ENCODE results near the gene MMP25. TPM values are rescaled to one million over a fixed set of nuclear protein-coding genes. Genes with fewer than 3 reads are reported as not detected.
A peak's percentile ranks its signal among the peaks of the same experiment; 100 is the strongest.

Gene MMP25
- total RNA-seq, 2 experiments from 2014 or later = 0.42 to 0.80 TPM

DNA sequence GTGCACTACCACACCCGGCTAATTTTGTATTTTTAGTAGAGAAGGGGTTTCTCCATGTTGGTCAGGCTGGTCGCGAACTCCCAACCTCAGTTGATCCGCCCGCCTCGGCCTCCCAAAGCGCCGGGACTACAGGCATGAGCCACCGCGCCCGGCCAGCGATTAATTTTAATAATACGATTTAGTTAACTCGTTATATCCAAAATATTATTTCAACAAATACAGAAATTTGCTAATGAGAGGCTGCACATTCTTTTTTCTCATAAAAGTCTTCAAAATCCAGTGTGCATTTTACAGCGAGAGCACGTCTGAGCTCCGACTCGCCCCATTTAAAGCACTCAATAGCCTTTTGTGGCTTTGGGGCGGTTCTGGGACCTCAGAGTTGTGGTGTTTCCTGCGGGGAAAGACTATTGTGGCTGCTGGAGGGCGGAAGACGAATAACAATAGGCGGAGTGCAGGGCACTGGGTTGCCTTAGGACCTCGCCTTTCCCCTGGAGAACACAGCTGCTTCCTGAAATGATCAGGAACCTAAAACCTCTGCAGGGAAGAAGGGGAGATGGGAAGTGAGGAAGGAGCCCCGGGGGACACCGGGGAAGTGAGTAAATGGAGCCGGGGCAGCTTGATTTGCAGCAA is 55.6 kb downstream of the MMP25 start:
- H3K4me1 Mint-ChIP-seq (ENCODE audit: low read depth) = peaks cover 72% of the 10 kb centered on the region
- peaks cover 46% of the 10 kb centered on the region for H3K4me1 ChIP-seq (ENCODE audit: insufficient read depth, low read length)

DNA sequence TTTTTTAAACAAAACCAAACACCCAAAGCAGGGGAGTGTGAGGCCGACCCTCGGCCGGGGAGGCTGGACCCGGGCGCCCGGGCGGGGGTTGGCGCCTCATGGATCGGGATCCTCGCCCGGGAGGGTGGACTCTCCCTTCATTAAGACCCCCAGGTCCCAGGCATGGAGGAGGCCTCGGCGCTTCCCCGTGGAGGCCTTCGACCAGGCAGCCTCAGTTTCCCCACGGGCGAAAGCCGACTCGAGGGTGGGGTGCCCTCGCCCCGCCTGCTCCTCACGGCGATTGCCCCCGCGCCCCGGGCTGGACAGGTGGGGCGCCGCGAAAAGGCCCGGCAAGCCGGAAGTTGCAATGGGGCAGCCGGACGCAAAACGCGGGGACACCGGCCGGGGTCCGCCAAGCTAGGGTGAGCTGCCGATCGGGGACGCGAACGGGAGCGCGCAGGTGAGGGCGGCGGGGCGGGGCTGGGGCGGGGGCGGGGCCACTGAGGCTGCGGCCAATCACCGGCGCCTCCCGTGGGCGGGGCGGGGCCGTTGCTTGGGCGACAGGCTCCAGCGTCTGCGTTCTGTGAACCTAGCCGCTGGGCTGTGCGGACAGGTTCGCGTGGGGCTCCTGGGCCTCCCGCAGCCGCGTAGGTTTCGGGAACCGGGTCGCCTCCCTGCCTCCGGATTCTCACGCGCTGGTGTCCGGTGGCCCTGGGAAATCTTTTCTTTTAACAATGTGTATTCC is 60.0 kb downstream of the MMP25 start:
- DNase-seq (peak; percentile 79 to 95 (median 87)), ATAC-seq (ENCODE audit: poor library complexity) (peak; percentile 85)
- Histone ChIP-seq H3K36me3 (ENCODE audit: insufficient read depth, low read length) (no peaks in the 10 kb centered on the region), H3K27ac (ENCODE audit: low read depth in 1 of 2, low read length in 2 of 2) (peak overlapping the region; percentile 83 to 85), H3K4me3 (ENCODE audit: low read length) (peak overlapping the region; percentile 82), H3K4me1 (ENCODE audit: insufficient read depth, low read length) (peaks cover 27% of the 10 kb centered on the region), H3K9me3 (ENCODE audit: control insufficient read depth in 1 of 2, insufficient read depth in 1 of 2, low read length in 2 of 2) (no peaks in the 10 kb centered on the region), H3K27me3 (ENCODE audit: control insufficient read depth in 1 of 2, insufficient read depth in 2 of 2, low read length in 2 of 2) (no peaks in the 10 kb centered on the region)
- TF ChIP-seq, protein P1, sequence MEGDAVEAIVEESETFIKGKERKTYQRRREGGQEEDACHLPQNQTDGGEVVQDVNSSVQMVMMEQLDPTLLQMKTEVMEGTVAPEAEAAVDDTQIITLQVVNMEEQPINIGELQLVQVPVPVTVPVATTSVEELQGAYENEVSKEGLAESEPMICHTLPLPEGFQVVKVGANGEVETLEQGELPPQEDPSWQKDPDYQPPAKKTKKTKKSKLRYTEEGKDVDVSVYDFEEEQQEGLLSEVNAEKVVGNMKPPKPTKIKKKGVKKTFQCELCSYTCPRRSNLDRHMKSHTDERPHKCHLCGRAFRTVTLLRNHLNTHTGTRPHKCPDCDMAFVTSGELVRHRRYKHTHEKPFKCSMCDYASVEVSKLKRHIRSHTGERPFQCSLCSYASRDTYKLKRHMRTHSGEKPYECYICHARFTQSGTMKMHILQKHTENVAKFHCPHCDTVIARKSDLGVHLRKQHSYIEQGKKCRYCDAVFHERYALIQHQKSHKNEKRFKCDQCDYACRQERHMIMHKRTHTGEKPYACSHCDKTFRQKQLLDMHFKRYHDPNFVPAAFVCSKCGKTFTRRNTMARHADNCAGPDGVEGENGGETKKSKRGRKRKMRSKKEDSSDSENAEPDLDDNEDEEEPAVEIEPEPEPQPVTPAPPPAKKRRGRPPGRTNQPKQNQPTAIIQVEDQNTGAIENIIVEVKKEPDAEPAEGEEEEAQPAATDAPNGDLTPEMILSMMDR (IDR thresholded peaks at IDR 0.05) = no peak
- POLR2A ChIA-PET = interaction anchor here (0.6 to 2.5 kb wide), 10 partner anchors 17 to 102 kb away, joined by 3 to 16 read pairs (median 4); partner anchors contain the start of genes TNFRSF12A and ZNF213
- CTCF ChIA-PET = interaction anchor here (1.0 to 3.5 kb wide), 2 partner anchors 23 to 47 kb away, joined by 3 to 28 read pairs; no protein-coding TSS in a partner anchor
- no peaks in the 10 kb centered on the region for H3K27me3 Mint-ChIP-seq
- H3K9me3 Mint-ChIP-seq = no peaks in the 10 kb centered on the region
- H3K27ac Mint-ChIP-seq = peak overlapping the region; percentile 76
- H3K4me3 Mint-ChIP-seq = peak overlapping the region; percentile 93
- intact Hi-C loops (cut with DNase I, micrococcal nuclease) = loop anchor here in 1 of 2 experiments (1.0 kb wide), 1 partner anchor 18 kb away; no protein-coding TSS in a partner anchor
- no peaks in the 10 kb centered on the region for H3K36me3 Mint-ChIP-seq (ENCODE audit: low read depth)
- peaks cover 42% of the 10 kb centered on the region for H3K4me1 Mint-ChIP-seq (ENCODE audit: low read depth)

More for the DNA sequence above, 55.6 kb downstream of the MMP25 start:
- TF ChIP-seq, protein P1 (IDR thresholded peaks at IDR 0.05) = no peak
- Mint-ChIP-seq H3K27me3 (no peaks in the 10 kb centered on the region), H3K27ac (peak overlapping the region; percentile 74), H3K36me3 (ENCODE audit: low read depth) (no peaks in the 10 kb centered on the region), H3K4me3 (peak overlapping the region; percentile 93), H3K9me3 (no peaks in the 10 kb centered on the region)
- ChIA-PET CTCF (interaction anchor here (0.6 to 3.5 kb wide), 5 partner anchors 24 to 57 kb away, joined by 3 to 22 read pairs (median 3); no protein-coding TSS in a partner anchor), POLR2A (interaction anchor here (0.7 to 9.3 kb wide), 13 partner anchors 11 to 61 kb away, joined by 3 to 91 read pairs (median 3); partner anchors contain the start of genes IL32, ZNF205 and ZNF213)
- Histone ChIP-seq H3K27me3 (ENCODE audit: control insufficient read depth in 1 of 2, insufficient read depth in 2 of 2, low read length in 2 of 2) (no peaks in the 10 kb centered on the region), H3K4me3 (ENCODE audit: low read length) (peak overlapping the region; percentile 40), H3K36me3 (ENCODE audit: insufficient read depth, low read length) (no peaks in the 10 kb centered on the region), H3K9me3 (ENCODE audit: control insufficient read depth in 1 of 2, insufficient read depth in 1 of 2, low read length in 2 of 2) (no peaks in the 10 kb centered on the region), H3K27ac (ENCODE audit: low read depth in 1 of 2, low read length in 2 of 2) (peak overlapping the region; percentile 13 to 68)
- DNase-seq = peak in 6 of 14 experiments; percentile 25 to 64 (median 49)
- ATAC-seq (ENCODE audit: poor library complexity) = no peak
- intact Hi-C loops (cut with DNase I, micrococcal nuclease) = loop anchor here in 1 of 2 experiments (2.0 kb wide), 2 partner anchors 33 to 43 kb away; partner anchors contain the start of gene ZNF213

Other genes starting within 250 kb of the MMP25 start
- not detected for gene PRSS41, start 248.1 kb upstream of the MMP25 start, total RNA-seq
- not detected for gene PRSS21, start 229.3 kb upstream of the MMP25 start, total RNA-seq
- not detected for gene ZG16B, start 216.3 kb upstream of the MMP25 start, total RNA-seq
- 1 to 10 TPM in 1 of 2 experiments, under 1 TPM in 1; 0.93 to 1.1 TPM for gene PRSS22, start 188.4 kb upstream of the MMP25 start, total RNA-seq
- gene FLYWCH2, start 163.3 kb upstream of the MMP25 start, total RNA-seq = 1 to 10 TPM; 7.8 to 8.1 TPM
- gene FLYWCH1, start 134.6 kb upstream of the MMP25 start, total RNA-seq = 10 to 100 TPM; 84.8 to 97.0 TPM
- not detected for gene KREMEN2, start 82.3 kb upstream of the MMP25 start, total RNA-seq
- under 1 TPM; 0.39 to 0.44 TPM for gene PAQR4, start 77.2 kb upstream of the MMP25 start, total RNA-seq
- under 1 TPM; 0.47 to 0.60 TPM for gene PKMYT1, start 66.1 kb upstream of the MMP25 start, total RNA-seq
- not detected for gene CLDN9, start 33.6 kb upstream of the MMP25 start, total RNA-seq
- not detected for gene CLDN6, start 28.4 kb upstream of the MMP25 start, total RNA-seq
- 1 to 10 TPM; 1.8 to 1.9 TPM for gene TNFRSF12A, start 26.2 kb upstream of the MMP25 start, total RNA-seq
- 10 to 100 TPM in 1 of 2 experiments, 1 to 10 TPM in 1; 8.9 to 11.0 TPM for gene HCFC1R1, start 22.6 kb upstream of the MMP25 start, total RNA-seq
- gene THOC6, start 22.5 kb upstream of the MMP25 start, total RNA-seq = 10 to 100 TPM; 12.0 to 12.9 TPM
- gene BICDL2, start 9.6 kb upstream of the MMP25 start, total RNA-seq = not detected
- 100 to 1,000 TPM; 378 to 383 TPM for gene IL32, start 19.1 kb downstream of the MMP25 start, total RNA-seq
- gene ZSCAN10, start 52.7 kb downstream of the MMP25 start, total RNA-seq = under 1 TPM; 0.36 to 0.56 TPM
- not detected for gene ZNF205, start 66.0 kb downstream of the MMP25 start, total RNA-seq
- gene ZNF213, start 88.5 kb downstream of the MMP25 start, total RNA-seq = 1 to 10 TPM; 1.6 to 2.2 TPM
- not detected for gene OR1F1, start 141.6 kb downstream of the MMP25 start, total RNA-seq
- 1 to 10 TPM; 7.0 to 7.2 TPM for gene ZNF200, start 188.6 kb downstream of the MMP25 start, total RNA-seq
- gene MEFV, start 210.1 kb downstream of the MMP25 start, total RNA-seq = under 1 TPM; 0.60 to 0.73 TPM
- 10 to 100 TPM; 35.3 to 39.4 TPM for gene ZNF263, start 236.9 kb downstream of the MMP25 start, total RNA-seq